ENCODE measurements around the gene ZDHHC20.
"Not testable (repeated sequence)": the region's sequence is repeated elsewhere in the genome, so short reads cannot be mapped to it uniquely, and the experiment has no call there.

Gene ZDHHC20

GRCh38 chr13:21435231-21435630 lies 23.9 kb downstream of the ZDHHC20 start:
- no peak for DNase-seq

DNA sequence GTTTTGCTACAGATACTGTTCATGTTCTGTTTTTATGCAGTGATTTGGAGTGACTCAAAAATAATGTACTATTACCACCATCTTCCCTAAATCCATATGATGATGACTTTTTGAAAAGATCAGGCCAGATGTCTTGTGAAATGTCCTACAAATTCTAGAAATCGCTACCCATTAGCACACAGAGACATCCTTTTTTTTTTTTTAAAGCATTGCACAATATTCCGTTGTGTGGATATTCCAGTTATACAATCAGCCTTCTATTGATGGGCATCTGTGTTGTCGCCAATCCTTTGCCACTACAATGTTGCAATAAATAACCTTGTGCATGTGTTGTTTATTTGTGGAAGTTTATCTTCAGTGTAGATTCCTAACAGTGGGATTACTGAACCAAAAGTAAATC lies 24.5 kb downstream of the ZDHHC20 start:
- no peak for DNase-seq

DNA sequence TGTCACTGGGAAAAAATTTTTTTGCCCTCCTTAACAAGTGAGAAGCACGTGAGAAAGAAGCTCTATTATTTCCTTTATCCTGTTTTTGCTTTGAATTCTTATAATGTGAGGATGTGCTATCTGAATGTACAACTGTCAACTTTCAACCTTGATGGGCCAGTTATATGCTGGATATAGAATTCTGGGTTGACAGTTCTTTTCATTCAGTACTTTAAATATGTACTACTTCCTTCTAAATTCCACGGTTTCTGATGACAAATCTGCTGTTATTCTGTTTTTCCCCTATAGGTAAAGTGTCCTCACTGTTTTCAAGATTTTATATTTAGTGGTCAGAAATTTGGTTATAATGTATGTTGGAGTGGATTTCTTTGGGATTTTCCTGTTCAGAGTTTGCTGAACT lies 29.9 kb downstream of the ZDHHC20 start:
- no peak for DNase-seq

- DNase-seq, result no peak
Measured at GRCh38 chr13:21427741-21428140, 31.4 kb downstream of the ZDHHC20 start.

DNA sequence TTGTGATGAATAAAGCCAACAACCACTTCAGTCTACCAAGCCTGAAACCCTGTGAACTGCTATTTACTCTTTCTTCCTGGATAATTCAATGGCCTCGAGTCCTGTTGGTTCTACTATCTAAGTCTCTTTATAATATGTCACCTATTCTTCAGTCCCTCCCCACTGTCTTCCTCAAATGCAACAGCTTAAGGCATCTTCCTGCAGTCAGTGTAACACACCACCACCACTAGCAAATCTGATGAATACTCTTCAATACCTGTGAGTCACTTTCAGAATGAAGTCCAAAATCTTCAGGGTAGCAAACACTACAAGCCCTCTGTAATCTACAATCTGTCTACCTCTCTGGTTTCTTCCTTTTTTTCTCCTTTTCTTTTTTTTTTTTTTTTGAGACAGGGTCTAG lies 32.9 kb downstream of the ZDHHC20 start:
- DNase-seq, result no peak

- no peak for DNase-seq
Measured at GRCh38 chr13:21420706-21421105, 38.4 kb downstream of the ZDHHC20 start.

- no peak for DNase-seq
Measured at GRCh38 chr13:21413013-21413412, 46.1 kb downstream of the ZDHHC20 start.

DNA sequence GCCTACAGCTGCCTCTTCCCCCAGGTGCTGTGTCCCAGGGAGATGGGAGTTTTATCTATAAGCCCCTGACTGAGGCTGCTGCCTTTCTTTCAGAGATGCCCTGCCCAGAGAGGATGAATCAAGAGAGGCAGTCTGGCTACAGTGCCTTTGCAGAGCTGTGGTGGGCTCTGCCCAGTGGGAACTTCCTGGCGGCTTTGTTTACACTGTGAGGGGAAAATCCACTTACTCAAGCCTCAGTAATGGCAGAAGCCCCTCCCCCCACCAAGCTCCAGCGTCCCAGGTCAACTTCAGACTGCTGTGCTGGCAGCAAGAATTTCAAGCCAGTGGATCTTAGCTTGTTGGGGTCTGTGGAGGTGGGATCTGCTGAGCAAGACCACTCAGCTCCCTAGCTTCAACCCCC lies 48.6 kb downstream of the ZDHHC20 start:
- not testable (repeated sequence) for DNase-seq

DNA sequence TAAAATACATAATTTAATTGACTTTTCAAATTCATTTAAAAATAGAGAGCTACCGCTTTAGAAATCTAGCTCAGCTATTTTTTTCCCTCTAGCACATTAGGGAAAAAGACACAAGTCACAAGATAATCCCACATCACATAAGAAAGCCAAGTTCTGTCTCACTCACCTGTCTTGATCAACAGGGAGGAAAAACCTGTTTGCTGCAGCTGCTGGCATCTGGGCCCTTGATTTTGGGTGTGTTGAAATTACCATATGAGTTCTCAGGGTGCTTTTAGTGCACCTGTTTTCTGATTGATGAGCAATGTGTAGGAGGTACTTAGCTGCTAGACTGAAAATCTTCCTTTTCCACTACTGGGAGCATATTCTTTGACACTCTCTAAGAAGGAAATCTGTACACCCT lies 53.8 kb downstream of the ZDHHC20 start:
- DNase-seq, result no peak

GRCh38 chr13:21402586-21403307 lies 56.4 kb downstream of the ZDHHC20 start:
- DNase-seq, result no peak

DNA sequence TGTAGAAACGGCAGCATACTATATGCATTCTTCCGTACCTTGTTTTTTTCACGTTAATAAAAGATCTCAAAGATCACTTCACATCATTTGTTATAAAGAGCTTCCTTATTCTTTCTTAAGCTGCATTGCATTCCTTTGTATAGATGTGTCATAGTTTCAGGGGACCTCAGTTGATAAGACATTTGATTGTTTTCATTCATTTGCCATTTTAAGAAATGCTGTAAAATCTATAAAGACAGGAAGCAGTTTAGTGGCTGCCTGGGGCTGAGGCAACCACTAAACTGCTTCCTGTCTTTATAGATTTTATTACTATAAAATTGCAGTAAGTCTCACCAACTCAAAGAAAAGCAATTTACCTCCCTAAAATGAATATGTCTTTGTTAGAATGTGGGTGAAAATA lies 59.4 kb downstream of the ZDHHC20 start:
- no peak for DNase-seq

GRCh38 chr13:21395953-21396352 lies 63.1 kb downstream of the ZDHHC20 start:
- DNase-seq, result no peak

DNA sequence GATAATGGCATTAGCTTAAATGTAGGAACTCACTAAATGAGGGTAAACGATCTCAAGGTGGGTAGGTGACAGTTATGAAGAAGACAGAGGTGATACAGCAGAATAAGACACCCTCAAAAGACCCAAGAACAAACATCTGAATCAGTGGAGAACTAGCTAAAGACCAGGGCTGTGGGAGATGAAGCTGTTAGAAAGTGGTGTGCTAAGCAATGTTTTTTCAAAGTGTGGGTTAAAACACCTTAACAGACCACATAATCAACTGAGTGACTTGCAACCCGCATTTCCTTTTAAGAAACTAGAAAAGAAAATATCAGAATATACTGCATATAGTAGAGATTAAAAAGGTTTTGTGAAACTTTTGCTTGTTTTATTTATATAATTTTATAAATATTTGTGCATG lies 70.0 kb downstream of the ZDHHC20 start:
- no peak for DNase-seq

- no peak for DNase-seq
Measured at GRCh38 chr13:21385710-21386109, 73.4 kb downstream of the ZDHHC20 start.

DNA sequence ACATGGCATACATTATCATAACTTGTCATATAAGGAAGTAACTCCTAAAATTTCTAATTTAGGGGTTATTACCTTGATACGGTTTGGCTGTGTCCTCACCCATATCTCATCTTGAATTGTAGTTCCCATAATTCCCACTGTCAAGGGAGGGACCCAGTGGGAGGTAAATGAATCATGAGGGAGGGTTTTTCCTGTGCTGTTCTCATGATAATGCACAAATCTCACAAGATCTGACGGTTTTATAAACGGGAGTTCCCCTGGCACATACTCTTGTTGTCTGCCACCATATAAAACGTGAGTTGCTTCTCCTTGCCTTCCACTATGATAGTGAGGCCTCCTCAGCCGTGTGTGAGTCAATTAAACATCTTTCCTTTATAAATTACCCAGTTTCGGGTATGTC lies 76.0 kb downstream of the ZDHHC20 start:
- no peak for DNase-seq

DNA sequence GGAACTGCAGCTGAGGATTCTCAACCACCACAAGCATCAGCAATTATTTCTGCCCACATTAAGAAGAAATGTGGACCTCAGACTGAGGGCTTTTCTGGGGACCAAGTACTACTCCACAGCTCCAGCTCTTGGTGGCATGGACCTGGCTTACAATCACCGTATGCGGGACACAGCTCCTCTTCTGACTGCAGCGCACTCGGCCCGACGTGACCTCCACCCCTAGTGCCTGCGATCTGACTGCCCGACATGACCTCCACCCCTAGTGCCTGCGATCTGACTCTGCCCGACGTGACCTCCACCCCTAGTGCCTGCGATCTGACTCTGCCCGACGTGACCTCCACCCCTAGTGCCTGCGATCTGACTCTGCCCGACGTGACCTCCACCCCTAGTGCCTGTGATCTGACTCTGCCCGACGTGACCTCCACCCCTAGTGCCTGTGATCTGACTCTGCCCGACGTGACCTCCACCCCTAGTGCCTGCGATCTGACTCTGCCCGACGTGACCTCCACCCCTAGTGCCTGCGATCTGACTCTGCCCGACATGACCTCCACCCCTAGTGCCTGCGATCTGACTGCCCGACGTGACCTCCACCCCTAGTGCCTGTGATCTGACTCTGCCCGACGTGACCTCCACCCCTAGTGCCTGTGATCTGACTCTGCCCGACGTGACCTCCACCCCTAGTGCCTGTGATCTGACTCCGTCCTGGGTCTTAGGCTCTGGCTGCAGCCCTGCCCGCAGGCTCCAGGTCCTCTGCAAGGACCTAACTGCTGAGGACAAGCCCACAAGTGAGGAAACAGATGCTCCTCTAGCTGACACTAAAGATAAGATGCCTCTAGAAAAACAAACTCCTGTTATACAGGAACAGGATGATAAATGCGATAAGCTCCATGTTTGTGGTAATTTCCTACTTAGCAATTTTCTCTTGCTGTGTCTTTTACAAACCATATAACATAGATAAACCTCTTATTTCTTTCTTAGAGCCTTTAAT lies 81.8 kb downstream of the ZDHHC20 start:
- not testable (repeated sequence) for DNase-seq

- no peak for DNase-seq
Measured at GRCh38 chr13:21372530-21372929, 86.6 kb downstream of the ZDHHC20 start.

DNA sequence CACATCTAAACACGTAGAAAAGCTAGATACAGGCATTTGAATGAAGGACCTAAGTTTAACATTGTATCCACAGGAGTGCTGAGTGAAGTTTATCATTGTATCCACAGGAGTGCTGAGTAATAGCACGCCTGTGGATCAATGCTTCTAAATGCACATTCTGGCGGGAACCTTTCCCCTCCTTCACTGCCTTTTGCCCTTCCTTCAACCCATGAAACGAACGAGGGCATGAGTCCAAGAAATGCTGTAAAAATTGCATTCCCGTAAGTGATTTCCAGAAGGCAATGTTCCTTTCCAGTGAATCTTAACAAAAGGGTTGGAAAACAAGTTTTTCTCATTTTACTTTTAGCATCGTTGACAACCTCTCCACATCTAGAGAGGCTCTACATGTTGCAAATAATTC lies 88.1 kb downstream of the ZDHHC20 start:
- DNase-seq, result no peak

GRCh38 chr13:21365574-21365973 lies 93.5 kb downstream of the ZDHHC20 start:
- no peak for DNase-seq

DNA sequence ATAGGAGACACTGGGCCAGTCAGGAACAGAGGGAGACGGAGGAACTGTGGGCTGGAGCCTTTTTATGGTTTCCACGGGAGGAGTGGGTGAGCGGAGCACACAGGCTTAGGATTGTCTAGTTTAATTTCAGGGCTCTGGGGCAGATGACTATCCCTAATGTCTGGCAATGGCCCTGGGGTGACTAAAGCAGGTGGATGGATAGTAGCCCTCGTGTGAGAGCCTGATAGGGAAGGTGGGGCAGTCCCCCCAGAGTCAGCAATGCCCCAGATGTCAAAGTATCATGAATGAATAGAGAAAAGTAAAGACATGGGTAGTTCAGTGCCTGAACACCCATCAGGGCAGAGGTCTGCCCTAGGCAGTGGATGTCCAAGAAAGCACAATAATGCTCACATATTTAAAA lies 94.2 kb downstream of the ZDHHC20 start:
- no peak for DNase-seq

DNA sequence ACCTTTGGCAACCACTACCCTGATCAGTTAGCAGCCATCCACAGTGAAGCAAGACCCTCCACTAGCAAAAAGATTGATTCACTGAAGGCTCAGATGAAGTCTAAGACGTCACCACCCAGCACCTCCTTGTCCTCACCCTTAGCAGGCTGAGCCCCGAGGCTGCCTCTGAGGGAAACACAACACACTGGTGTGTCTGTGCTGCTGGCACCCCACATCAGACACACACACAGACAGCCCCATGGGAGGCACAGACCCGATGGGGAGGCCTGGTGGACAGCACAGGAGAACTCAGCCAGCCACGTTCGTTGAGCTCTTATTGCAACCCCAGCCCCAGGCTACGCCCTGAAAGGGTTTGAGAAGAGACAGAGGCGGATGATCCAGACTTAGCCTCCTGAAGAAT lies 94.7 kb downstream of the ZDHHC20 start:
- no peak for DNase-seq

- DNase-seq, result no peak
Measured at GRCh38 chr13:21362741-21363140, 96.4 kb downstream of the ZDHHC20 start.

DNA sequence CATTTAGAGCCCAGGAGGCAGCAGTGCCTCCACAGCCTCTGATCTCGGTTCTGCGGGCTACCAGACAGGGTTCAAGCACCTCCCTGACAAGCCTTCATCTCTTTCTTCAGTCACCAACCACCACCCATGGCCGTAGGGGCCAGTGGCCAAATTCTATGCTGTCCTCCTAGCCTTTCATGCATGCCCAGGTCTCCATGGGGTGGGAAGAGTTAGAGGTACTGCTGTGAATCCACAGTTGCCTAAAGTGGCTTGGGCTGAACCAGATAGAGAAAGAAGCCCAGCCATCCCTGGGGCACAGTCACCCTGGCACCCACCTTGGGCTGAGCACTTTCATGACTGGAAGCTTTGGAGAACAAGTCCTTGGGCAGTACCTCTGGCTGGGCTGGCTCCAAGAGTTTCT lies 97.4 kb downstream of the ZDHHC20 start:
- no peak for DNase-seq

DNA sequence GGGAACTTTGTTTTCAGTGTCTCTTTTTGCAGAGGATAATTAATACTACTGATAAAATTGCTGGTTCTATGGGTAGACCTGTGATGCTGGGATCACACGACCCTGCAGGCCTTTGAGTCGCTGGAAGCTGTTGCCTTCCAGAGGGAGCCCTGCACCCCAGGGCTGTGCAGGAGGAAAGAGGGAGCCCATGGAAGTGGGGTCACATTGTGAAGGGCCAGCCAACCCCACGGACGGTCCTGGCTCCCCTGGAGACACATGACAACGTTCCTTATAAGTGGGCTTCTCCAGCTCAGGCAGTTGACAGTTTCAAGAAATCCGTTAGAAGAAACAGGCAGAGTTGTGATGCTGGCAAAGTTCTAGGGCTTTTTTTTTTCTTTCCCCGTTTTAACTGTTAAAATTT lies 98.0 kb downstream of the ZDHHC20 start:
- no peak for DNase-seq
